Astrocyte of the spinal cord (primary cell): ENCODE data around the gene C12orf75.
A peak's percentile ranks its signal among the peaks of the same experiment; 100 is the strongest.
"Not testable (repeated sequence)": the region's sequence is repeated elsewhere in the genome, so short reads cannot be mapped to it uniquely, and the experiment has no call there.

Experiments used
- DNase-seq: peaks from one replicate; pipeline ENCODE4 v3.0.0; 2011; ENCODE audit warnings: low read depth, low spot score
- H3K4me3 ChIP-seq: 2 replicates; pipeline ENCODE4 v1.5.1; 2011; ENCODE audit warnings: low read depth, mild to moderate bottlenecking, low read length, moderate library complexity
- in situ Hi-C: cut with HindIII; loops from 2 replicates; pipeline ENCODE4 v1.10.0; 2017; ENCODE audit warnings: low sequenced_read_pairs
- TF ChIP-seq, protein P1 (sequence below): IDR thresholded peaks from 2 replicates; pipeline ENCODE4 v1.5.1; 2012; ENCODE audit warnings: low read depth, mild to moderate bottlenecking, low read length, inconsistent platforms

C12orf75 gene

DNA sequence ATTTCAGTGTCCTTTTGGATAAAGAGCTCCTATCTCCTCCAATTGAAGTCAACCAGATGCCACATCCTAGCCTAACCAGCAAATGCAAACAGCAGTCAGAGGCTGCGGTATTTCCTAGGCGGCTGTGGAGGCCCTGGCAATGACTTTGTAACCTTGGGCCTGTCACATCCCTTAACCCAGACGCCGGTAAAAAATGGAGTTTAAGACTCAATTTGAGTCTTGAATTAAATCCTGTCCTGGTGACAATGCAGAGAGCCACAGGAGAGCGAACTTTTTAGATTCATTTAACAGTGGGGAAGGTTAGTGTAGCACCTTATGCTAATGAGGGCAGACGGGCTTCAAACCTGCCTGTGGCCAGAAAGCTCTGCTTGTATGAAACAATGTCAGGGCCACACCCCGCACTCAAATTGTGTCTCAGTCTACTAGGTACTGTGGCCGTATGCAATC is 1.3 kb downstream of the C12orf75 start:
- TF ChIP-seq, protein P1, sequence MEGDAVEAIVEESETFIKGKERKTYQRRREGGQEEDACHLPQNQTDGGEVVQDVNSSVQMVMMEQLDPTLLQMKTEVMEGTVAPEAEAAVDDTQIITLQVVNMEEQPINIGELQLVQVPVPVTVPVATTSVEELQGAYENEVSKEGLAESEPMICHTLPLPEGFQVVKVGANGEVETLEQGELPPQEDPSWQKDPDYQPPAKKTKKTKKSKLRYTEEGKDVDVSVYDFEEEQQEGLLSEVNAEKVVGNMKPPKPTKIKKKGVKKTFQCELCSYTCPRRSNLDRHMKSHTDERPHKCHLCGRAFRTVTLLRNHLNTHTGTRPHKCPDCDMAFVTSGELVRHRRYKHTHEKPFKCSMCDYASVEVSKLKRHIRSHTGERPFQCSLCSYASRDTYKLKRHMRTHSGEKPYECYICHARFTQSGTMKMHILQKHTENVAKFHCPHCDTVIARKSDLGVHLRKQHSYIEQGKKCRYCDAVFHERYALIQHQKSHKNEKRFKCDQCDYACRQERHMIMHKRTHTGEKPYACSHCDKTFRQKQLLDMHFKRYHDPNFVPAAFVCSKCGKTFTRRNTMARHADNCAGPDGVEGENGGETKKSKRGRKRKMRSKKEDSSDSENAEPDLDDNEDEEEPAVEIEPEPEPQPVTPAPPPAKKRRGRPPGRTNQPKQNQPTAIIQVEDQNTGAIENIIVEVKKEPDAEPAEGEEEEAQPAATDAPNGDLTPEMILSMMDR: no peak
- DNase-seq: peak; percentile 29
- in situ Hi-C loops: no loop called here
- peak overlapping the region; percentile 69 for H3K4me3 ChIP-seq

DNA sequence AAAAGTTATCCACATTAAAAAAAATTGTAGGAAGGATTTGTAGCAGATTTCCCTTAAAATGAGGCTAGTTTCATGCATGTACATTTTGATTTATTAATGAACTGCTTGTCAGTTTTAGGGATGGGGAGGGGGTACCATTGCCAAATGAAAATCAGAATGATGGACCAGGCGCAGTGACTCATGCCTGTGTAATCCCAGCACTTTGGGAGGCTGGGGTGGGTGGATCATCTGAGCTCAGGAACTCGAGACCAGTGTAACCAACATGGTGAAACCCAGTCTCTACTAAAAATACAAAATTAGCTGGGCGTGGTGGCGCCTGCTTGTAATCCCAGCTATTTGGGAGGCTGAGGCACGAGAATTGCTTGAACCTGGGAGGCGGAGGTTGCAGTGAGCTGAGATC is 1.8 kb downstream of the C12orf75 start:
- DNase-seq: peak; percentile 27
- in situ Hi-C loops: not testable (repeated sequence)
- H3K4me3 ChIP-seq: peak overlapping the region; percentile 69

DNA sequence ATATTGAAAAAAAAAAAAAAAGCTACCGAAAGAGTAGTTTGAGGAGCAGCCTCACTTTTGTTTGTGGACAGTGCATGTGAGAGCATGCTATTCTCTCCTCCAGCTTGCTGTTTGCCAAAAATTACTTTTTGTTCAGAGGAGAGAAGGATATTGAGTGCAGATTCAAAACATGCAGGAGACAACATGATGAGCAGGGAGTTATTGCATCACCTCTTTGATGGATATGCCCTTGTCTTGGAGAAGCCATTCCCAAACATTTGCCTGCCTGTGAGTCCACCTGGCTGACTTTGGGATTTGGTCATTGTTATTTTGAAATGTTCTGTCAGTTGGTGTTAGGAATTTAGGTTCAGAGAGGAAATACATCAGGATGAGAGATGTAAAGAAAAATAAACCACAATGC is 2.4 kb downstream of the C12orf75 start:
- no peak for DNase-seq
- no peak overlapping the region for H3K4me3 ChIP-seq
- in situ Hi-C loops: no loop called here
- TF ChIP-seq, protein P1: no peak

DNA sequence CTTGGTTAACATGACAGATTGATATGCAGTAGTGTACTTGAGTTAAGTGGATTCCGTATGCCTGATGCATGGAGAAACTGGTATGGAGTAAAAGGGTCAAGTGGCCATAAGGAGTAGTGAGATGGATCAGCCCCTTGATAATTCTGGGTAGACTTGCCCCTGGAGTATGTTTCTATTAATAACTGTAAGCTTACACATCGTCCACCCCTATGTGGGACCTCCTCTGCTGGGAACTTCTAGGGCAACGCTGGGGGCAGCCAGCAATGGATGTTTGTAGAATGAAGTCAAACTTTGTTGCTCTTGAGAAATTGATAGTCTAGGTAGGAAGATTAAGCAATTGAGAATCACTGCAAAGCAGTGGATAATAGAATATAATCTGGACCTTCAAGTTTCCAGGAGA is 3.5 kb downstream of the C12orf75 start:
- peak; percentile 80 for DNase-seq
- no peak overlapping the region for H3K4me3 ChIP-seq
- in situ Hi-C loops: no loop called here
- TF ChIP-seq, protein P1: no peak

DNA sequence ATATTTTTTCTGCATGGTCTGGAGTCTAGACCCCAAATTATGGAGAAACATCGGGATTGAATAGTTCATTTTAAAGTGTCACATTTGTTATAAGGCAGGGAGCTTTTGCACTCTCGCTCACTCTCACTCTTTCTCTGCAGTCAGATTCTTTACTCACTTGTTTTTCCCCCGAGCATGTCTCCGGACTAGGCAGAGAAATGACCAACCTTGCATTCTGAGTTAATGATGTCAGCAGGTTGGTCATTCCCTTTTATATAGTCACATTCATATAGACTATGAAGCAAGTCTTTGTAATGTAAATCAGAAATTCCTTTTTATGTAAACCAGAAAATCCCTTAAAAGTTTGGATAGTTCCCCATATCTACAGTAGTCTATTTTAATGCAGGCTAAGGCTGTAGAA is 4.1 kb downstream of the C12orf75 start:
- peak; percentile 67 for DNase-seq
- H3K4me3 ChIP-seq: no peak overlapping the region
- TF ChIP-seq, protein P1: no peak
- in situ Hi-C loops: no loop called here

DNA sequence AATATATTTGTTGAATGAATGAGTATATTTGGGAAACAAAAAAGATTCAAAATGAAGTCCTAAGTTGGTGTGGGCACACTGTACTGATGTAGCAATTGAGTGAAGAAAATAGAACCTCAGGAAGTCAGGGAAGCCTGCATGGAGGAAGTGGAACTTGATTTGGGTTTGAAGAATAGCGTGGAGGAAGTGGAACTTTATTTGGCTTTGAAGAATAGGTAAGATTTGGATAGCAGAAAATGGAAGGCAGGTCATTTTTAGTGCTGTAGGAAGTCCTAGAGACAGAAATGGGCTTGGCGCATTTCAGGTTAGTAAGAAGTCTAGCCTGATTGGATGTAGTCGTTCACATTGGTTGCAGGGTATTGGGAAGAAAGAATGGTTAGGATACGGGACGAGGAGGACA is 5.4 kb downstream of the C12orf75 start:
- TF ChIP-seq, protein P1: no peak
- H3K4me3 ChIP-seq: no peak overlapping the region
- in situ Hi-C loops: no loop called here
- DNase-seq: no peak

DNA sequence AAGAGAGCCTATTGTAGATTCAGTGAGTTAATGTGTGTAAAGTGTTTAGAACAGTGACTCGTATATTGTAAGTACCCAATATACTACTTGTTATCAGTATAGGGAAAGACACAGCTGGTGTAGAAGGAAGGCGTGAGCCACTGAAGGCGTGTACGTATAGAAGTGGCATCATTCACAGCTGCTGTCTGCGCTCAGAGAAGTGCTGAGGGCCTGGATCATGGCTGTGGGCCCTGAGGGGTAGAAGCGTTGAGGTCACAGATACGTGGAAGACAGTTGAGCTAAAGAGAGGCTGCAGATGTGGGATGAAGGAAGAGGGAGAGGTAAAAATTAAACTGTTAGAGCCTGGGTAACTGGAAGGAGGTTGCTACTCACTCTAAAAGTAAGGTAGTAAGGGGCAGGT is 5.9 kb downstream of the C12orf75 start:
- DNase-seq: no peak
- TF ChIP-seq, protein P1: no peak
- in situ Hi-C loops: no loop called here
- no peak overlapping the region for H3K4me3 ChIP-seq
